Measurements from ENCODE around the gene GSC. TPM values are rescaled to one million over a fixed set of nuclear protein-coding genes. Genes with fewer than 3 reads are reported as not detected.

GSC gene
- total and polyA plus RNA-seq, 10 of the 15 experiments (the other 5 are each of a cell fraction or from before 2014, with no cell fraction given): not detected

DNA sequence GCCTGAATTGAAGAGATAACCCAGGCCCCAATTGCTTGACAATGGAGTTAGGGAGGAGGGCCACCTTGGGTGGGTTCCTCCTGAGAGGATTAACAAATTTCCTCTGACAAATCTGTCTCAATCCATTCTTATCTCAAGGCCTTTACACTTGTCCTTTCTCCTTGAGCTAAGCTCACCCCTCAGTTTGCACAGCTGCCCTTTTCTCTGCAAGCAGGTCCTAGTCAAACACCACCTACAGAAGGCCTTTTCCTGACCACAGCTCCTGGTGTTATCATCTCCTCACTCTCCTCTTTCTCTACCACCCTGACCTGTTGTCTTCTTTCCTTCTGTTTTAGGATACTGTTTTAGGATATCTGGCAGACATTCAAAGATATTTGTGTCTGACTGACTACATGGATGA lies 26.4 kb upstream of the GSC start:
- FAIRE-seq (no peak), DNase-seq (ENCODE audit: low read depth, low spot score) (no peak), ATAC-seq (no peak)
- H3K27me3 ChIP-seq (replicated peaks in 1 of 2; ENCODE audit: control insufficient read depth in 2 of 2, insufficient read depth in 2 of 2, low read length in 1 of 2): no peaks in the 10 kb centered on the region; a peak in 1 of 4 replicates
- H3K4me2 ChIP-seq (ENCODE audit: control insufficient read depth, insufficient read depth): no peak overlapping the region
- in situ Hi-C loops (cut with MboI) (no loop called here), intact Hi-C loops (cut with micrococcal nuclease; ENCODE audit: unreplicated experiment) (no loop called here)
- no peaks in the 10 kb centered on the region for H3K4me1 ChIP-seq (ENCODE audit: control insufficient read depth, insufficient read depth, low read length)
- ChIA-PET POLR2A (no interaction called here), SMC1A (ENCODE audit: uncharacterized antibody, unreplicated experiment) (no interaction called here), RAD21 (ENCODE audit: unreplicated experiment) (no interaction called here), CTCF (no interaction called here)
- no peak for TF ChIP-seq SPI1 (IDR thresholded peaks at IDR 0.05; ENCODE audit: borderline replicate concordance, insufficient read depth, low read depth, low read length)
- TF ChIP-seq KDM1A (IDR thresholded peaks at IDR 0.05; ENCODE audit: borderline replicate concordance): no peak
- no peak for TF ChIP-seq BMI1 (IDR thresholded peaks at IDR 0.05; ENCODE audit: borderline replicate concordance)
- no peaks in the 10 kb centered on the region for H3K79me2 ChIP-seq (ENCODE audit: control insufficient read depth, insufficient read depth, low read length)
- H3K9ac ChIP-seq (ENCODE audit: control insufficient read depth, insufficient read depth, low read length): no peak overlapping the region
- no peak overlapping the region for H3K27ac ChIP-seq (ENCODE audit: control insufficient read depth, insufficient read depth)
- no peak overlapping the region for H3K4me3 ChIP-seq
- no peaks in the 10 kb centered on the region; the same call in 1 of the 2 replicates for H4K20me1 ChIP-seq (ENCODE audit: control insufficient read depth, insufficient read depth)
- H3K9me3 ChIP-seq (replicated peaks; ENCODE audit: control insufficient read depth, insufficient read depth, low read length): no peaks in the 10 kb centered on the region
- H2AFZ ChIP-seq (ENCODE audit: control insufficient read depth, low read depth, low read length): no peak overlapping the region
- no peaks in the 10 kb centered on the region for H3K36me3 ChIP-seq (ENCODE audit: control insufficient read depth in 2 of 2, insufficient read depth in 2 of 2, low read length in 1 of 2)
- no TSS peak for BruUV-seq (replicated peaks)

DNA sequence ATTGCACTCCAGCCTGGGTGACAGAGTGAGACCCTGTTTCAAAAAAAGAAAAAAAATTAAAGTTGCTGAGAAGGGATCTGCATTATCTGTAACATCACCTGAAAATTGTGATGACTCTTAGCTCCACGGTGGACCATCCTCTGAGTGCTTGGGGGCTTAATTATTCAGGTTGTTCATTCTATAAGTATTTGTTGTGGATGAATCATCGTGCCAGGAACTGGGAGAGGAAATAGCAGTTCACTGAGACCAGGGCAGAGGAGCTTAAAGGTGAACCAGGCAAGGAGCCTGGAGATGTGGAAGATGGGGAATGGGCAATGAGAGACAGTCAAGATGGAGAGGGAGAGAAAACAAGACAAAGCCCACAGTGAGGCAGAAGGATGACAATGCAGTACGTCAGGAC lies 25.5 kb upstream of the GSC start:
- H3K27ac ChIP-seq (ENCODE audit: control insufficient read depth, insufficient read depth): no peak overlapping the region
- ChIA-PET SMC1A (ENCODE audit: uncharacterized antibody, unreplicated experiment) (interaction anchor here (1.4 kb wide), 1 partner anchor 16 kb away, joined by 3 read pairs; no protein-coding TSS in a partner anchor), RAD21 (ENCODE audit: unreplicated experiment) (no interaction called here), CTCF (no interaction called here), POLR2A (no interaction called here)
- no peaks in the 10 kb centered on the region; the same call in 1 of the 2 replicates for H4K20me1 ChIP-seq (ENCODE audit: control insufficient read depth, insufficient read depth)
- in situ Hi-C loops (cut with MboI): no loop called here
- no peak for DNase-seq (ENCODE audit: low read depth, low spot score)
- no peak for ATAC-seq
- no peak overlapping the region for H3K4me3 ChIP-seq
- WGBS (ENCODE audit: insufficient coverage, insufficient replicate concordance, low lambda C conversion rate, missing lambda C conversion rate): 0% methylated on average over 3 of the region's 3 CpGs
- no peak overlapping the region for H3K9ac ChIP-seq (ENCODE audit: control insufficient read depth, insufficient read depth, low read length)
- H3K4me1 ChIP-seq (ENCODE audit: control insufficient read depth, insufficient read depth, low read length): no peaks in the 10 kb centered on the region
- BruUV-seq (replicated peaks): no TSS peak
- FAIRE-seq: no peak
- no peaks in the 10 kb centered on the region for H3K79me2 ChIP-seq (ENCODE audit: control insufficient read depth, insufficient read depth, low read length)
- intact Hi-C loops (cut with micrococcal nuclease; ENCODE audit: unreplicated experiment): no loop called here
- no peaks in the 10 kb centered on the region; a peak in 1 of 4 replicates for H3K27me3 ChIP-seq (replicated peaks in 1 of 2; ENCODE audit: control insufficient read depth in 2 of 2, insufficient read depth in 2 of 2, low read length in 1 of 2)
- H3K9me3 ChIP-seq (replicated peaks; ENCODE audit: control insufficient read depth, insufficient read depth, low read length): no peaks in the 10 kb centered on the region
- no peaks in the 10 kb centered on the region for H3K36me3 ChIP-seq (ENCODE audit: control insufficient read depth in 2 of 2, insufficient read depth in 2 of 2, low read length in 1 of 2)
- no peak overlapping the region for H2AFZ ChIP-seq (ENCODE audit: control insufficient read depth, low read depth, low read length)
- H3K4me2 ChIP-seq (ENCODE audit: control insufficient read depth, insufficient read depth): no peak overlapping the region
- TF ChIP-seq, protein P1, sequence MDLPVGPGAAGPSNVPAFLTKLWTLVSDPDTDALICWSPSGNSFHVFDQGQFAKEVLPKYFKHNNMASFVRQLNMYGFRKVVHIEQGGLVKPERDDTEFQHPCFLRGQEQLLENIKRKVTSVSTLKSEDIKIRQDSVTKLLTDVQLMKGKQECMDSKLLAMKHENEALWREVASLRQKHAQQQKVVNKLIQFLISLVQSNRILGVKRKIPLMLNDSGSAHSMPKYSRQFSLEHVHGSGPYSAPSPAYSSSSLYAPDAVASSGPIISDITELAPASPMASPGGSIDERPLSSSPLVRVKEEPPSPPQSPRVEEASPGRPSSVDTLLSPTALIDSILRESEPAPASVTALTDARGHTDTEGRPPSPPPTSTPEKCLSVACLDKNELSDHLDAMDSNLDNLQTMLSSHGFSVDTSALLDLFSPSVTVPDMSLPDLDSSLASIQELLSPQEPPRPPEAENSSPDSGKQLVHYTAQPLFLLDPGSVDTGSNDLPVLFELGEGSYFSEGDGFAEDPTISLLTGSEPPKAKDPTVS (IDR thresholded peaks at IDR 0.05; ENCODE audit: low read depth, low read length): no peak
- TF ChIP-seq, protein P2, sequence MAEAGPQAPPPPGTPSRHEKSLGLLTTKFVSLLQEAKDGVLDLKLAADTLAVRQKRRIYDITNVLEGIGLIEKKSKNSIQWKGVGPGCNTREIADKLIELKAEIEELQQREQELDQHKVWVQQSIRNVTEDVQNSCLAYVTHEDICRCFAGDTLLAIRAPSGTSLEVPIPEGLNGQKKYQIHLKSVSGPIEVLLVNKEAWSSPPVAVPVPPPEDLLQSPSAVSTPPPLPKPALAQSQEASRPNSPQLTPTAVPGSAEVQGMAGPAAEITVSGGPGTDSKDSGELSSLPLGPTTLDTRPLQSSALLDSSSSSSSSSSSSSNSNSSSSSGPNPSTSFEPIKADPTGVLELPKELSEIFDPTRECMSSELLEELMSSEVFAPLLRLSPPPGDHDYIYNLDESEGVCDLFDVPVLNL (IDR thresholded peaks at IDR 0.05; ENCODE audit: low read depth, low read length): no peak
- TF ChIP-seq KDM1A (IDR thresholded peaks at IDR 0.05; ENCODE audit: borderline replicate concordance) (no peak), SUZ12 (IDR thresholded peaks at IDR 0.05; ENCODE audit: unreplicated experiment) (no peak), ZSCAN29 (IDR thresholded peaks at IDR 0.05) (no peak), CREM (IDR thresholded peaks at IDR 0.05; ENCODE audit: low read depth) (no peak), JUNB (IDR thresholded peaks at IDR 0.05) (no peak), KAT2A (conservative IDR thresholded peaks at IDR 0.05; ENCODE audit: control insufficient read depth, low read depth, low read length) (no peak), POLR2AphosphoS2 (IDR thresholded peaks at IDR 0.05; ENCODE audit: low read depth, low read length) (no peak)
- TF ChIP-seq, protein P3, sequence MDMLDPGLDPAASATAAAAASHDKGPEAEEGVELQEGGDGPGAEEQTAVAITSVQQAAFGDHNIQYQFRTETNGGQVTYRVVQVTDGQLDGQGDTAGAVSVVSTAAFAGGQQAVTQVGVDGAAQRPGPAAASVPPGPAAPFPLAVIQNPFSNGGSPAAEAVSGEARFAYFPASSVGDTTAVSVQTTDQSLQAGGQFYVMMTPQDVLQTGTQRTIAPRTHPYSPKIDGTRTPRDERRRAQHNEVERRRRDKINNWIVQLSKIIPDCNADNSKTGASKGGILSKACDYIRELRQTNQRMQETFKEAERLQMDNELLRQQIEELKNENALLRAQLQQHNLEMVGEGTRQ (IDR thresholded peaks at IDR 0.05; ENCODE audit: borderline replicate concordance, low read depth, low read length): no peak
